Mucosa of descending colon (tissue), 3 donors: Measurements from ENCODE around the gene ARHGAP10. TPM values are rescaled to one million over a fixed set of nuclear protein-coding genes. Genes with fewer than 3 reads are reported as not detected.

Experiments
- ATAC-seq: fragments of 200-7000 bp; cut with Tn5 transposase; one replicate; pipeline ENCODE4 v1.9.1; 2020; ENCODE audit warnings: mild to moderate bottlenecking, moderate library complexity
- DNase-seq, 3 donors: peaks; one replicate each; pipeline ENCODE4 v3.0.0-alpha.2; 2020
- H3K36me3 ChIP-seq: fragments of 200-600 bp; one replicate; pipeline ENCODE4 v1.8.0; 2021; ENCODE audit warnings: low read depth, mild to moderate bottlenecking
- H3K4me1 ChIP-seq: fragments of 200-600 bp; one replicate; pipeline ENCODE4 v1.8.0; 2021; ENCODE audit warnings: low read depth, mild to moderate bottlenecking
- H3K4me3 ChIP-seq: fragments of 200-600 bp; one replicate; pipeline ENCODE4 v1.8.0; 2021; ENCODE audit warnings: mild to moderate bottlenecking
- H3K9me3 ChIP-seq: fragments of 200-600 bp; one replicate; pipeline ENCODE4 v1.8.0; 2021; ENCODE audit warnings: mild to moderate bottlenecking
- intact Hi-C, 2 donors: fragments of 100-400 bp; cut with DNase I in 1 of 2; cut with micrococcal nuclease in 1 of 2; formaldehyde crosslinking; loops; one replicate each; pipeline versions ENCODE4 v1.11.0 to v1.11.1; 2022; cut with DNase I, micrococcal nuclease
- total RNA-seq, 3 donors: library from RNA; stranded (reverse); fragmentation: NEBNext Ultra II Directional in 2 of 3; extraction: Animal tissue kit (Norgen Biotek cat#: 25700) in 2 of 3; gene quantifications; one replicate each; pipeline versions ENCODE4 v1.2.1 to v1.2.4, GENCODE V29; 2021 to 2023
- TF ChIP-seq, protein P1 (sequence below): fragments of 200-600 bp; IDR thresholded peaks from one replicate; pipeline ENCODE4 v1.8.0; 2022; ENCODE audit warnings: antibody characterized with exemption, mild to moderate bottlenecking
- donor health status: DM: no; HTN: no; CAD: no; lungs with moderate emphysema.
- donor health status: DM: no; HTN: no; CAD: no.
- donor health status: DM: no; HTN: yes; CAD: no.

Gene ARHGAP10
- total RNA-seq, 3 donors from 2014 or later, result 3.0 to 66.6 (median 8.1) TPM

DNA sequence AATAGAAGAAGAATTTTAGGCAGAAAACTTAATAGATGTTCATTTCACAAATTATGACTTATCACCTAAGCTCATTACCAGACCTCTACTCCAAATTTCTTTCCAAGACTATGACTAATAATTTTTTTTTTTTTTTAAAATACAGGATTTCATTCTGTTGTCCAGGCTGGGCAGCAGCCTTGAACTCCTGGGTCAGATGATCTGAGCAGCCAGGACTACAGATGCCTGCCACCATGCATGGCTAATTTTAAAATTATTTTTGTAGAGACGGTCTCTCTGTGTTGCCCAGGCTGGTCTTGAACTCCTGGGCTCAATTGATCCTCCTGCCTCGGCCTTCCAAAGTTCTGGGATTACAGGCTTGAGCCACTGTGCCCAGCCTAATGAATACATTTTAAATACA is 119.2 kb downstream of the ARHGAP10 start:
- Histone ChIP-seq H3K4me3 (no peak overlapping the region), H3K36me3 (no peaks in the 10 kb centered on the region), H3K4me1 (peaks cover 3% of the 10 kb centered on the region), H3K9me3 (no peaks in the 10 kb centered on the region)
- intact Hi-C loops, result no loop called here
- TF ChIP-seq, protein P1, sequence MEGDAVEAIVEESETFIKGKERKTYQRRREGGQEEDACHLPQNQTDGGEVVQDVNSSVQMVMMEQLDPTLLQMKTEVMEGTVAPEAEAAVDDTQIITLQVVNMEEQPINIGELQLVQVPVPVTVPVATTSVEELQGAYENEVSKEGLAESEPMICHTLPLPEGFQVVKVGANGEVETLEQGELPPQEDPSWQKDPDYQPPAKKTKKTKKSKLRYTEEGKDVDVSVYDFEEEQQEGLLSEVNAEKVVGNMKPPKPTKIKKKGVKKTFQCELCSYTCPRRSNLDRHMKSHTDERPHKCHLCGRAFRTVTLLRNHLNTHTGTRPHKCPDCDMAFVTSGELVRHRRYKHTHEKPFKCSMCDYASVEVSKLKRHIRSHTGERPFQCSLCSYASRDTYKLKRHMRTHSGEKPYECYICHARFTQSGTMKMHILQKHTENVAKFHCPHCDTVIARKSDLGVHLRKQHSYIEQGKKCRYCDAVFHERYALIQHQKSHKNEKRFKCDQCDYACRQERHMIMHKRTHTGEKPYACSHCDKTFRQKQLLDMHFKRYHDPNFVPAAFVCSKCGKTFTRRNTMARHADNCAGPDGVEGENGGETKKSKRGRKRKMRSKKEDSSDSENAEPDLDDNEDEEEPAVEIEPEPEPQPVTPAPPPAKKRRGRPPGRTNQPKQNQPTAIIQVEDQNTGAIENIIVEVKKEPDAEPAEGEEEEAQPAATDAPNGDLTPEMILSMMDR, result no peak
- DNase-seq, result no peak
- no peak for ATAC-seq

DNA sequence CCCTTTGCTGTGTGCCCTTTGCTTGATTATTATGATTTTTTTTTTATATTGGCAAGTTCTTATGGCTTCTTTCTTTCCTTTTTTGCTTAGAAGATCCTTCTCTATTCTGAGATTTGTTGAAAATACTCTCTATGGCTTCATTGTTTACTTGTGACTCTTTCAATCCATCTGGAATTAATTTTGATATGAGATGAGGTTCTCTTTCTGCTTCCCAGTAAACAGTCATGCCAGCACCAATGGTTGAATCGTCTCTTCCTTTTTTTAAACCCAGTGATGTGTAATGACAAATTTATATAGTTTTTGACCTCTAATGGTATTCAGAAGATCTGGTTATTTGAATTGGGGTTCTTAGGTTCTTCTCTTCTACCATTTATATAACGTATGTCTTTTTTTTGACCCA is 121.8 kb downstream of the ARHGAP10 start:
- no peak overlapping the region for H3K4me3 ChIP-seq
- intact Hi-C loops, result no loop called here
- TF ChIP-seq, protein P1, result no peak
- peaks cover 3% of the 10 kb centered on the region for H3K4me1 ChIP-seq
- no peaks in the 10 kb centered on the region for H3K36me3 ChIP-seq
- ATAC-seq (no peak), DNase-seq (no peak)
- no peaks in the 10 kb centered on the region for H3K9me3 ChIP-seq

DNA sequence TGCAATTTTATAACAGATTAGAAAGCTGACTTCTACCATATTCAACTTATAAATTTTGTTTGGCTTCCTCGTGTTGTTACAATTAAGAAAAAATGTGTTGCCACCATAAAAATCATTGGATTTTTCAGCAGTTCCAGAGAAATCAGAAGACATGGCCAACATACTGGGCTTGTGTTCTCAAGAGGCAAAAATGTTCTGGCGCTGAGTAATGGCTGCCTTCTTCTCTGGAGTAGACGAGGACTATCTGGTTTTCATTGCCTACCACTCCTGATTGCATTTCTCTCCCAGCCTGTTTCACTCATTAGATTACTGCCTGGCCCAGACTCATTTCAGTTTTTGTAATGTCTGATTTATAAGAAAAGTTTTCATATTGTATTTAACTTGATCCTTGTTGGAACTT is 122.3 kb downstream of the ARHGAP10 start:
- no peak for DNase-seq
- TF ChIP-seq, protein P1, result no peak
- no peak overlapping the region for H3K4me3 ChIP-seq
- ATAC-seq, result no peak
- peaks cover 3% of the 10 kb centered on the region for H3K4me1 ChIP-seq
- intact Hi-C loops, result no loop called here
- no peaks in the 10 kb centered on the region for H3K9me3 ChIP-seq
- no peaks in the 10 kb centered on the region for H3K36me3 ChIP-seq

DNA sequence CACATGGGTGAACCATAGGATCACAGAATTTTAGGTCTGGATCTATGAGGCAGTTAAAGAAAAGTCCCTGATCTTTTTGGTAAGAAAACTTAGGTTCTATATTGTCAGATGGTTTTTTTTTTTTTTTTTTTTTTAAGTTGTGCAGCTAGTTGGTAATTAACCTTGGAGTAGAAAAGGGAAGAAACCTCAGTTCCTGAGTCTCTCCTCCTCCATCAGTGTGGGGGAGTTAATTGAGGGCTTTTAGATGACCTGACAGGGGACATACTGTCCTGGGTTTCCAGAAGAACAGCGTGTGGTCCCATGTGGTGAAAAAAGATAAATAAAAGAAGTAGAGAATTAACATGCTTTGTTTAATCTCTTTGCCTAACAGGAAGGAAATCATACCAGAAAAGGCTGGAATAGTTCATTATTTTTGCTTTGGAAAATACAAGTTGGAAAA is 123.7 kb downstream of the ARHGAP10 start:
- TF ChIP-seq, protein P1, result no peak
- no peaks in the 10 kb centered on the region for H3K9me3 ChIP-seq
- no peaks in the 10 kb centered on the region for H3K36me3 ChIP-seq
- intact Hi-C loops, result no loop called here
- ATAC-seq (no peak), DNase-seq (no peak)
- peaks cover 3% of the 10 kb centered on the region for H3K4me1 ChIP-seq
- H3K4me3 ChIP-seq, result no peak overlapping the region

DNA sequence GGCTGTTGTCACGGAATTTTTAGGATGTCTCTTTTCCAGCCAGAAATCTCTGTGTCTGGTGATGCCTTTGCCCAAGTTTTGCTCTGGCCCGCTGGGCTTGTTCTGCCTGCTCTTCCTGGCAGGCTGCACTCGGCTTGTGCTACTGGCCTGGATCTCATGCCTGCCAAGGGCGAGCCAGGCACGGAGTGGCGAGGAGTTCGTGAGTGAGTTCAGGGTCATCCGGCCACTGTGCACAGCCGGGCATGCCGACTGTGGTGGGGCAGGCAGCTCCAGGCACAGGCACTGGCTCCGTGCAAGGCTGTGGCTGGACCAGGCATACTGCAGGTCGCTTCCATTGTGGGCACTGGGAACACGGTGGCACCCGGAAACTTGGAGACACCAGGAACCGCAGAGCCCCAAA is 129.1 kb downstream of the ARHGAP10 start:
- Histone ChIP-seq H3K9me3 (no peaks in the 10 kb centered on the region), H3K36me3 (no peaks in the 10 kb centered on the region), H3K4me1 (no peaks in the 10 kb centered on the region), H3K4me3 (no peak overlapping the region)
- DNase-seq (no peak), ATAC-seq (peak; percentile 11)
- TF ChIP-seq, protein P1, result no peak
- intact Hi-C loops, result no loop called here

DNA sequence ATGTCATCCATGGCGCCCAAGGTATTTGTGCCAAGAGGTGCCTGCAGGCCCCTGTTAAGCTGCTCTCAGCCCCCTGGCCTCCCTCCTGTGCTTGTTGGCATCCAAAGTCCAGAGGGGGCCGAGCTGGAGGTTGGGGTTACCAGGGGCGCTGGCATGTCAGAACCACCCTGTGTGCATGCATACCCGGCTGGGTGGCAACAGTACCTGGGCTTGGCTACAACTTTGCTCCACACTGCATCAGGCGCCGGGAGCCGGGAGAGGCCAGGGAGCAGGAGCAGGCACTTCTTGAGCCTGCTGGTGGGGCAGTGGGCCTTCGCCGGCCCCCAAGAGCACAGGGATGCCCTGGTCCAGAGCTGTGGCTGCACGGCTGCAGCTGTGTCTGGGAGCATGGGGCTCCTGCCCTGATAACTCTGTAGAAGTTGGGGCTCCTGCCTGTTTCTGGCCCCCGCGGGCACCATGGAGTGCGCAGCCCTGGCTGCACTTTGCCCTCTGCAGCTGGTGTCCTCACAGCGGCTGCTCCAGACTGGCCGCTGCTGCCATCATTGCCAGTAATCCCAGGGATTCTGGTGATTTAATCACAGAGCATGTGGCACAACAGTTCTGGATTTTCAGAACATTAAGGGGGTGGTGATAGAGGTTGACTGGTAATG is 130.3 kb downstream of the ARHGAP10 start:
- H3K9me3 ChIP-seq, result no peaks in the 10 kb centered on the region
- H3K4me1 ChIP-seq, result no peaks in the 10 kb centered on the region
- H3K36me3 ChIP-seq, result no peaks in the 10 kb centered on the region
- intact Hi-C loops, result no loop called here
- H3K4me3 ChIP-seq, result no peak overlapping the region
- no peak for DNase-seq
- TF ChIP-seq, protein P1, result no peak
- ATAC-seq, result no peak
